HepG2 (cell line): ENCODE measurements around the gene NATD1. TPM values are rescaled to one million over a fixed set of nuclear protein-coding genes. Genes with fewer than 3 reads are reported as not detected.

Source experiments
- AHDC1 ChIP-seq: sonication (generic); formaldehyde crosslinking; IDR thresholded peaks from 2 replicates; pipeline ENCODE4 v1.5.1; 2020; ENCODE audit warnings: mild to moderate bottlenecking, missing genetic modification reagents, borderline replicate concordance
- ARNT2 ChIP-seq: sonication (generic); formaldehyde crosslinking; IDR thresholded peaks from 2 replicates; pipeline ENCODE4 v1.8.0; 2022; ENCODE audit warnings: mild to moderate bottlenecking, low read depth, missing genetic modification reagents, moderate library complexity
- ATF7-NPFF ChIP-seq: sonication (generic); formaldehyde crosslinking; IDR thresholded peaks from 2 replicates; pipeline ENCODE4 v1.8.1; 2023; ENCODE audit warnings: mild to moderate bottlenecking, low read depth, missing genetic modification reagents, moderate library complexity
- ERF ChIP-seq: IDR thresholded peaks from 2 replicates; pipeline ENCODE4 v1.6.1; 2018; ENCODE audit warnings: missing biosample characterization, missing genetic modification reagents
- FOSL2 ChIP-seq: sonication (generic); formaldehyde crosslinking; IDR thresholded peaks from 2 replicates; pipeline ENCODE4 v1.4.0; 2020; ENCODE audit warnings: missing genetic modification reagents
- ISX ChIP-seq: sonication (generic); formaldehyde crosslinking; conservative IDR thresholded peaks from 2 replicates; pipeline ENCODE4 v1.5.0; 2020; ENCODE audit warnings: missing genetic modification reagents
- KDM3A ChIP-seq: IDR thresholded peaks from 2 replicates; pipeline ENCODE4 v1.6.1; 2018; ENCODE audit warnings: low read depth, missing compliant biosample characterization
- KLF6 ChIP-seq: IDR thresholded peaks from 2 replicates; pipeline ENCODE4 v1.8.0; 2016; ENCODE audit warnings: missing biosample characterization, missing genetic modification reagents
- MIXL1 ChIP-seq: IDR thresholded peaks from 2 replicates; pipeline ENCODE4 v1.6.1; 2016
- MYC ChIP-seq: sonication (generic); formaldehyde crosslinking; IDR thresholded peaks from 2 replicates; pipeline ENCODE4 v1.9.0; 2021; ENCODE audit warnings: missing genetic modification reagents, borderline replicate concordance
- NONO ChIP-seq, 2 experiments: fragments of 450-650 bp in 1 of 2; sonication (generic) in 1 of 2; formaldehyde crosslinking in 1 of 2; IDR thresholded peaks in 1 of 2; conservative IDR thresholded peaks in 1 of 2; 2 replicates each; pipeline versions ENCODE4 v1.6.1 to v1.8.0; 2017 to 2022; ENCODE audit warnings: mild to moderate bottlenecking in 1 of 2, missing genetic modification reagents in 1 of 2, moderate library complexity in 1 of 2
- SALL2 ChIP-seq: sonication (generic); formaldehyde crosslinking; IDR thresholded peaks from 2 replicates; pipeline ENCODE4 v1.8.1; 2023; ENCODE audit warnings: mild to moderate bottlenecking, missing genetic modification reagents, inconsistent platforms
- SUZ12 ChIP-seq: fragments of 150-350 bp; IDR thresholded peaks from 2 replicates; pipeline ENCODE4 v1.6.1; 2014; ENCODE audit warnings: low read depth, low read length
- TFDP1 ChIP-seq: IDR thresholded peaks from 2 replicates; pipeline ENCODE4 v1.6.1; 2016; ENCODE audit warnings: missing compliant biosample characterization, missing genetic modification reagents, borderline replicate concordance
- THAP11 ChIP-seq: IDR thresholded peaks from 2 replicates; pipeline ENCODE4 v1.6.1; 2016; ENCODE audit warnings: missing biosample characterization, missing genetic modification reagents
- TP53 ChIP-seq: sonication (generic); formaldehyde crosslinking; conservative IDR thresholded peaks from 2 replicates; pipeline ENCODE4 v1.4.0; 2020; ENCODE audit warnings: missing genetic modification reagents
- XRCC5 ChIP-seq: fragments of 200-400 bp; formaldehyde crosslinking; optimal IDR thresholded peaks from 2 replicates; pipeline ENCODE3; 2017; ENCODE audit warnings: mild to moderate bottlenecking, low read length
- ZBTB38 ChIP-seq: sonication (generic); formaldehyde crosslinking; IDR thresholded peaks from 2 replicates; pipeline ENCODE4 v1.5.1; 2020; ENCODE audit warnings: mild to moderate bottlenecking, missing genetic modification reagents
- ZFX ChIP-seq: sonication (generic); formaldehyde crosslinking; IDR thresholded peaks from 2 replicates; pipeline ENCODE4 v1.4.0; 2020; ENCODE audit warnings: mild to moderate bottlenecking, low read depth, missing genetic modification reagents, moderate library complexity
- ZKSCAN1 ChIP-seq: fragments of 150-350 bp; IDR thresholded peaks from 2 replicates; pipeline ENCODE4 v1.6.1; 2014; ENCODE audit warnings: low read length
- ZMYM4 ChIP-seq: sonication (generic); formaldehyde crosslinking; IDR thresholded peaks from 2 replicates; pipeline ENCODE4 v1.8.1; 2023; ENCODE audit warnings: mild to moderate bottlenecking, missing genetic modification reagents
- ZNF329 ChIP-seq: sonication (generic); formaldehyde crosslinking; IDR thresholded peaks from 2 replicates; pipeline ENCODE4 v1.9.0; 2021; ENCODE audit warnings: low read depth, mild to moderate bottlenecking, missing genetic modification reagents
- ZNF33B ChIP-seq: sonication (generic); formaldehyde crosslinking; IDR thresholded peaks from 2 replicates; pipeline ENCODE4 v1.5.1; 2020; ENCODE audit warnings: mild to moderate bottlenecking, missing genetic modification reagents
- ZNF468 ChIP-seq: sonication (generic); formaldehyde crosslinking; IDR thresholded peaks from 2 replicates; pipeline ENCODE4 v1.8.0; 2022; ENCODE audit warnings: mild to moderate bottlenecking, moderate library complexity, missing genetic modification reagents
- ZNF768 ChIP-seq: sonication (generic); formaldehyde crosslinking; IDR thresholded peaks from 2 replicates; pipeline ENCODE4 v1.4.0; 2020; ENCODE audit warnings: missing genetic modification reagents
- ZNF792 ChIP-seq: IDR thresholded peaks from 2 replicates; pipeline ENCODE4 v1.6.1; 2016
- polyA plus RNA-seq, 8 experiments: library from polyadenylated mRNA; depleted of rRNA in 3 of 8; stranded (reverse) in 7 of 8; unstranded in 1 of 8; fragments of >200 nt; fragmentation: Illumina TruSeq in 4 of 8; extraction: Trizol in 4 of 8; gene quantifications; 2 replicates each; pipeline versions ENCODE4 v1.2.1 to v1.2.3, GENCODE V29; 2011 to 2016; ENCODE audit warnings: low read depth in 4 of 8, missing spikeins in 1 of 8, mixed read lengths in 1 of 8; ENCODE audit not compliant: insufficient read depth in 1 of 8
- total RNA-seq, 5 experiments: library from RNA; depleted of rRNA; stranded (reverse); fragments of >200 nt; fragmentation: Illumina TruSeq; extraction: Trizol; gene quantifications; 2 replicates each; pipeline ENCODE4 v1.2.3, GENCODE V29; 2016; ENCODE audit warnings: low read depth in 1 of 5

The NATD1 gene
- total and polyA plus RNA-seq, 2 of the 13 experiments (the other 11 are each of a cell fraction or from before 2014, with no cell fraction given): 0.31 to 2.3 TPM

DNA sequence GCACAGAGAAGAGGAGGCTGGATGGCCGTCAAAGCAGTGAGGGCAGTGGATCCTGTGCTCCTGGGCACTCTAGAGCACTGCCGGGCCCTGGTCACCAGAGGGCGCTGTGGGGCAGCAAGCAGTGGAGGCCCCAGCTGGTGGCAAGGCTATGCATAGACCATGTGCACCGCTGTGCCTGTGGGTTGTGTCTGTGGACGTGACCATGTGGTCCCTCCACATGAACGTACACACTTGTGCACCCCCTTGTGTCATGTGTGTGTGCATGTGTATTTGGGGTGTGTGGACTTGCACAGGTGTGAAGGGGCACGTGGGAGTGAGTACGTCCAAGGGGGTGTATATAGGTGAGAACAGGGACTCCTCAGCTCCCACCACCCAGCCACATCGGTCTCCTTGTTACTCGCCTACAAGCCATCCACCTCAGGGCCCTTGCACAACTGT lies 26.9 kb upstream of the NATD1 start (continued):
- TF ChIP-seq KDM3A (CRISPR knock-in tag): 0 out of 2 replicates have a peak, but pooled peaks have one; percentile 40
- TF ChIP-seq ARNT2 (CRISPR knock-in tag): no peak
- peak; percentile 72; the same call in 1 of the 2 replicates for TF ChIP-seq ZNF768
- TF ChIP-seq ZFX (CRISPR knock-in tag): peak; percentile 46; the same call in 1 of the 2 replicates
- TF ChIP-seq ZMYM4 (CRISPR knock-in tag): peak; percentile 40; the same call in 1 of the 2 replicates
- no peak for TF ChIP-seq TP53 (CRISPR knock-in tag)
- TF ChIP-seq KLF6 (CRISPR knock-in tag): no peak
- TF ChIP-seq ZNF468 (CRISPR knock-in tag): no peak
- TF ChIP-seq ISX (CRISPR knock-in tag): no peak
- TF ChIP-seq TFDP1: peak; percentile 45; the same call in 1 of the 2 replicates
- TF ChIP-seq FOSL2 (CRISPR knock-in tag): peak; percentile 59; the same call in 1 of the 2 replicates
- TF ChIP-seq ZKSCAN1: no peak
- peak; percentile 28; the same call in 1 of the 2 replicates for TF ChIP-seq ZBTB38 (CRISPR knock-in tag)
- peak; percentile 90 for TF ChIP-seq MYC (CRISPR knock-in tag)
- 0 out of 2 replicates have a peak, but pooled peaks have one; percentile 20 for TF ChIP-seq SUZ12
- peak; percentile 63; the same call in 1 of the 2 replicates for TF ChIP-seq ERF (CRISPR knock-in tag)
- no peak for TF ChIP-seq NONO (IDR thresholded peaks at IDR 0.05)
- peak; percentile 29; the same call in 1 of the 2 replicates for TF ChIP-seq NONO (CRISPR knock-in tag; conservative IDR thresholded peaks at IDR 0.05)
- TF ChIP-seq SALL2: 0 out of 2 replicates have a peak, but pooled peaks have one; percentile 46
- peak; percentile 61 for TF ChIP-seq THAP11 (CRISPR knock-in tag)
- TF ChIP-seq MIXL1 (CRISPR knock-in tag): peak; percentile 21; the same call in 1 of the 2 replicates
- no peak for TF ChIP-seq ATF7-NPFF
- TF ChIP-seq AHDC1 (CRISPR knock-in tag): no peak
- TF ChIP-seq ZNF792 (CRISPR knock-in tag): 0 out of 2 replicates have a peak, but pooled peaks have one; percentile 47
- TF ChIP-seq XRCC5: peak; percentile 86
- no peak for TF ChIP-seq ZNF329 (CRISPR knock-in tag)
- peak; percentile 69; the same call in 1 of the 2 replicates for TF ChIP-seq ZNF33B (CRISPR knock-in tag)
